ENCODE measurements around the gene COPS2.
"Not testable (repeated sequence)": the region's sequence is repeated elsewhere in the genome, so short reads cannot be mapped to it uniquely, and the experiment has no call there.

Gene COPS2

GRCh38 chr15:49101536-49101935 lies 53.9 kb downstream of the COPS2 start:
- DNase-seq: no peak

DNA sequence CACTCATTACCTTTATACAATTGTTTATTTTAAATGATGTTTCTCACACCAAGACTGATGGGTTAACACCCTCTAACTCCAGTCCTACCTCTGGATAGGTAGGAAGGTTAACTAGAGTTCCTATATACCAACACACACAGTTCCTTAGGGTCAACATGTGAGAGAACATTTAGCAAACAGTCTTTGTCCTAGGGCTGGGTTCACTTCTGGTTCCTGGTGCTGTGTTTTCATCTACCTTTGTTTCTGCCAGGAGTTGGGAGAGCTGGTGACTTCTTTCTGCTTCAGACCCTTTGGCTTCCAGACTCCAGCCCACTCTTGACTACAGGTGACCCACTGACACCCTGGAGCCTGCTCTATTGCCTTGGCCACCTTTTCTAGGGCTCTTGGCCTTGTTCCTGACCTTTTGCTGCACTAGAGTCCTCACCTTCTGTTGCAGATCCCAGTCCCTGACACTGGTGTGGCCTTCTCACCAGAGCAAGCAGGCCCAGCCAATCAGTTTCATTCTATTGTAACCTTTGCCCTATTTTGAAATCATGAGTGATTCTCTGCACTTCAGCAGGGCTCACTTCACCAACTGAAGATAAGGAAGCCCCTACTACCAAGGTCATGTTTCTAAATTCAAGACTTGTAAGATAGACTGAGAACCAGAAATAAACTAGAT lies 59.2 kb downstream of the COPS2 start:
- no peak for DNase-seq

- DNase-seq: no peak
Measured at GRCh38 chr15:49094923-49095322, 60.5 kb downstream of the COPS2 start.

DNA sequence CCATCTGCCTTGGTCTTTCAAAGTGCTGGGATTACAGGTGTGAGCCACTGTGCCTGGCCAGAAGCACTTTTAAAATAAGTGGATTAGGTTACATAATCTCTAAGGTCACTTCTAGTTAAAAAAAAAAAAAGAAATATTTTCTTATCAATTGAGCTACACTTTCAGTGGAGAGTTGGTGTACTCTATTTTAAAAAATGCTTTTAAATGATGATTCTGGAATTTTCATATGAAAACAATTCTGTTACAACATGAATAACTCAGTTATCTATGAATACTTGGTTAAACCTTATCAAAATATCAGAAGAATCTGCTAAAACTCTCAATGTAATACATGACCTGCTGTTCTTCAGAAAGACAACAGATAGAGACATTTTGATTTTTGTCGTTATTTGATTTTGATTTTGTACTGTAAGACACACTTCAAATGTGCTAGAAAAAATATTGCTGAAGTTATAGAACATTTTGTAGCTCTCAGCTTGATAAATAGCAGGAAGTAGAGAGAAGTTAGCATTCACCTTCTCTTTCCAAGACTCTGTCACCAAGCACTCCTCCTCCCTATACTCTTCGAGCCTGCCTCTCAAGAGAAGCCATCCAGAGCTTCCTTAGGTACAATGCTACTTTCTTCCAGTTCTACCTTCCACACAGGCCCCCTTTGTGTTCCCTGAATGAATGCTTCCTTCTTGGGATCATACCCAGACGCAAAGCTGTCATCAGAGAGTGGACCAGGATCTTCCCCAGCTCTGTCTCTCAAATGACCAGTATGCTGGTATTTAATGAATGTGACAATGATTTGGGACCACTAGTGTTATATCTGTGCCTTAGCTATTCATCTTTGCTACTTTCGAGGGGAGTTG lies 61.9 kb downstream of the COPS2 start:
- DNase-seq: no peak

GRCh38 chr15:49088996-49089395 lies 66.4 kb downstream of the COPS2 start:
- no peak for DNase-seq

- no peak for DNase-seq
Measured at GRCh38 chr15:49085696-49086459, 69.5 kb downstream of the COPS2 start.

DNA sequence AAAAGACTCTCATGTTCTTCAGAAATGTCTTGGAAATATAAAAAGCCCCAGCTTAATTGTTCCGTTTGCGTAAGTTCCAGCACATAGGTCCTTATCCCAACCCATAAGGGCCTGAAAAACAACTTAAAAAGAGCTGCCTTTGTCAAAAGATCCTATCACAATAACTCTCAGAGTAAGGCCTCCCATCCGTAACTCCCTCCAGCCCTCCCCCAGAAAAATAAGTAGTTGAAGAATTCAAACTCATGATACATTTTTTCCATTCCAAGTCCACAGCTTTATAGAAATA lies 71.2 kb downstream of the COPS2 start:
- DNase-seq: no peak

DNA sequence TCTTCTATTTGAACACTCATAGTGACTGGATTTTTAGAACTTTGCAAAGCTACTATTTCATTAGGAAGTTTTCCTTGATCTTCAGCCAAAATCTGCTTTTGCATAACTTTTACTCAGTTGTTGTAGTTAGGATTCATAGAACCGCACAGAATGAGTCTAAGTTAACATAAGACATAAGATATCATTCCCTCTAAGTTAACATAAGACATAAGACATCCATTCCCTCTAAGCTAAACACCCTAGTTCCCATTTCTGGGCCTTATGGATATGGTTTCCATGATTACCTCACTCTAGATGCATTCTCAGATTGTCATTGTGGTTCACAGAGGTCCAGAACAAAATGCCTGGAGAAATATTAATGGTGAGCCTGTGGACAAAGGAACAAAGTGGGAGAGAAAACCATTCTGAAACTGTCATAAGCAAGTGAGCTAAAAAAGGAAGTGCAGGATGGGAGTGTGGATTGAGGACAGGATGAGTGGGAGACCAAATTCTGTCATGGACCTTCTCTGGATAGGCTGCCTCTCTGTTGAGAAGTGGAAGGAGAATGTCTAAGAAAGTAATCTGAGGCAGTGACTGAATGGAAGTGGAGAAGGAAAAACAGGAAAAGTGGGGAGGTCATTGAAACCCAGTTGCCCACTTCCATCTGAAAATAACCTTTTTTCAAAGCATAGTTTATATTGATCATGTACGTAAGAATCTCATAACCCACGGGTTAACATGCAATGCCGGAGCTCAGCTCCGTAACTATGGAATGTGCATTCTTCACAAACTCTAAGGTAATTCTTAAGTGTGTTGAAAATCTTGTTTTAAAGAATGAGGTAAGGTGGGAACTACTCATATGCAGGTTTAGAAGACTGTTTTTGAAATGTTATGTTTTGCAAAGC lies 71.8 kb downstream of the COPS2 start:
- no peak for DNase-seq

DNA sequence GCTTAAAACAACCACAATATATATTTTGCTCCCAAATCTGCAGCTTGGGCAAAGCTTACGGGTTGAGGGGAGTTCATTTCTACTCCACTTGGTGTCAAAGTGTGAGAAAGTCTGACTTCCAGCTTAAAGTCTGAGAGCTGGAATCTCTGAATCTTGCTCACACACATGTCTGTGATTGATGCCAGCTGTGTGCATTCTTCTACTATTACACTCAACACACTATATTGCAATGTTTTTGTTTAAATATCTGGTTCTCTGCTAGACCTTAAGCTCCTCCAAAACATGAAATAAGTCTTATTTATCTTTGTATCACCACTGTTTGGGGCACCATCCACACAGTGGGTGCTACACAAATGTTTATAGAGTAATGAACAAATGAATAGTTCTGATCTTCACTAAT lies 72.4 kb downstream of the COPS2 start:
- DNase-seq: no peak

- no peak for DNase-seq
Measured at GRCh38 chr15:49079340-49080039, 75.9 kb downstream of the COPS2 start.

DNA sequence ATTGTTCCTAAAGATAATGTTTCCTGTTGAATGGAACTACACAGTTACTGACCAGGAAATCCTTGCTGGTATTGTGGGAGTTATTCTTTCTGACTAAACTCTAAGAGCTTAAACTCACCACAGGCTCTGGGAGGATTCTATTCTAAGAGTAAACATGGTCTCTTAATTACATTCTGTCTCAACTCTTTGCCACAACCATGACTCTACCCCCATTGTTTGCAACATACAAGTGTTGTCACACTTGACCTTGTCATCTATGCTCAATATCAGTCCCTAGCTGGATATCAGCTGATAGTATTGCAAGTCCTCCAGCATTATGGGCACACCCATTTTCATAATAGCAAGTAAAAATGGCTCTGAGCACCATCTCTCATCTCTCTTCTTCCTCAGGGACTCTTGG lies 79.5 kb downstream of the COPS2 start:
- DNase-seq: no peak

GRCh38 chr15:49074589-49075287 lies 80.7 kb downstream of the COPS2 start:
- not testable (repeated sequence) for DNase-seq

Data from GDM1 (cell line).